H1 (cell line): ENCODE measurements around the gene ASXL2. TPM values are rescaled to one million over a fixed set of nuclear protein-coding genes. Genes with fewer than 3 reads are reported as not detected.

Experiments
- CTCF ChIA-PET: fragments of 300-600 bp; sonication (Branson Sonifier 250); formaldehyde crosslinking; loops from one replicate; lab custom pipeline; 2021; ENCODE audit not compliant: partially characterized antibody; lab: Charles Lee
- POLR2A ChIA-PET: fragments of 300-600 bp; sonication (Branson Sonifier 250); formaldehyde crosslinking; loops from one replicate; lab custom pipeline; 2021; ENCODE audit warnings: inconsistent platforms; ENCODE audit not compliant: partially characterized antibody; lab: Charles Lee
- DNase-seq, 2 experiments: peaks; one replicate each; pipeline versions ENCODE4 v3.0.0 to v3.0.0-alpha.2; 2010 to 2022; ENCODE audit warnings: low spot score in 2 of 2, low read depth in 1 of 2, mixed read lengths in 1 of 2
- FAIRE-seq: peaks from 2 replicates; lab custom pipeline; 2011; peaks lifted over from hg19 to GRCh38; lab: Jason Lieb, UNC
- H2AFZ ChIP-seq: 2 replicates; pipeline ENCODE4 v1.8.1; 2012; ENCODE audit warnings: low read length, inconsistent platforms
- H2AK5ac ChIP-seq: 2 replicates; pipeline ENCODE4 v1.6.1; 2013; ENCODE audit warnings: low read depth, low read length
- H2BK120ac ChIP-seq: replicated peaks from 2 replicates; pipeline ENCODE3; 2013; ENCODE audit warnings: low read depth, low read length, inconsistent platforms
- H2BK12ac ChIP-seq: 2 replicates; pipeline ENCODE4 v1.6.1; 2013; ENCODE audit warnings: low read depth, low read length
- H2BK15ac ChIP-seq: 2 replicates; pipeline ENCODE4 v1.6.1; 2013; ENCODE audit warnings: low read length
- H2BK20ac ChIP-seq: 2 replicates; pipeline ENCODE4 v1.6.1; 2013; ENCODE audit warnings: low read length
- H2BK5ac ChIP-seq: 2 replicates; pipeline ENCODE4 v1.6.1; 2013; ENCODE audit warnings: low read depth, low read length
- H3K14ac ChIP-seq: 2 replicates; pipeline ENCODE4 v1.6.1; 2013; ENCODE audit warnings: inconsistent platforms; ENCODE audit not compliant: insufficient read length
- H3K18ac ChIP-seq: 2 replicates; pipeline ENCODE4 v1.6.1; 2013; ENCODE audit warnings: low read length; ENCODE audit errors: extremely low read depth
- H3K23ac ChIP-seq: 2 replicates; pipeline ENCODE4 v1.6.1; 2013; ENCODE audit warnings: inconsistent platforms; ENCODE audit not compliant: insufficient read length
- H3K23me2 ChIP-seq: 2 replicates; pipeline ENCODE4 v1.6.1; 2013; ENCODE audit warnings: low read depth, low read length
- H3K27ac ChIP-seq: 2 replicates; pipeline ENCODE4 v1.6.1; 2011; ENCODE audit warnings: low read depth, low read length, inconsistent platforms
- H3K27me3 ChIP-seq, 4 experiments: replicated peaks in 1 of 4; 1 replicate in 1 of 4; 2 replicates in 3 of 4; pipeline versions ENCODE4 v1.6.1 to v1.8.1; 2011 to 2013; ENCODE audit warnings: low read length in 3 of 4, mild to moderate bottlenecking in 3 of 4, inconsistent platforms in 2 of 4, mixed read lengths in 2 of 4, moderate library complexity in 1 of 4; ENCODE audit not compliant: control insufficient read depth in 3 of 4, insufficient read depth in 3 of 4; ENCODE audit errors: extremely low read depth in 1 of 4
- H3K36me3 ChIP-seq, 4 experiments: 2 replicates each; pipeline versions ENCODE4 v1.6.1 to v1.8.1; 2011 to 2013; ENCODE audit warnings: mild to moderate bottlenecking in 4 of 4, low read length in 3 of 4, moderate library complexity in 2 of 4, control low read depth in 1 of 4, inconsistent platforms in 1 of 4; ENCODE audit not compliant: insufficient read depth in 4 of 4, control insufficient read depth in 2 of 4
- H3K4ac ChIP-seq: replicated peaks from 2 replicates; pipeline ENCODE3; 2013; ENCODE audit warnings: low read length, low read depth, mixed read lengths, inconsistent platforms; ENCODE audit not compliant: insufficient read length
- H3K4me1 ChIP-seq, 4 experiments: replicated peaks in 1 of 4; 1 replicate in 1 of 4; 2 replicates in 3 of 4; pipeline versions ENCODE4 v1.6.1 to v1.8.1; 2011 to 2013; ENCODE audit warnings: low read length in 3 of 4, inconsistent platforms in 2 of 4, mixed read lengths in 1 of 4; ENCODE audit not compliant: insufficient read depth in 4 of 4, control insufficient read depth in 3 of 4
- H3K4me2 ChIP-seq, 2 experiments: 2 replicates each; pipeline versions ENCODE4 v1.6.1 to v1.8.1; 2011 to 2013; ENCODE audit warnings: low read depth in 2 of 2, low read length in 2 of 2, control low read depth in 1 of 2, inconsistent platforms in 1 of 2, mild to moderate bottlenecking in 1 of 2; ENCODE audit not compliant: insufficient read depth in 1 of 2
- H3K4me3 ChIP-seq, 4 experiments: fragments of 200-600, 300-600 bp in 1 of 4; sonication (generic), shearing (Covaris generic), sonication (Bioruptor Twin) in 1 of 4; 2 replicates each; pipeline versions ENCODE4 v1.5.1 to v1.8.1; 2011 to 2016; ENCODE audit warnings: low read length in 4 of 4, low read depth in 3 of 4, control low read depth in 2 of 4, inconsistent platforms in 2 of 4, mild to moderate bottlenecking in 2 of 4, mixed read lengths in 1 of 4, moderate library complexity in 1 of 4; ENCODE audit not compliant: insufficient read depth in 2 of 4; ENCODE audit errors: extremely low read depth in 1 of 4
- H3K56ac ChIP-seq: replicated peaks from 2 replicates; pipeline ENCODE3; 2013; ENCODE audit warnings: low read depth, mild to moderate bottlenecking, mixed read lengths, low read length, inconsistent platforms; ENCODE audit not compliant: insufficient read length
- H3K79me1 ChIP-seq: 2 replicates; pipeline ENCODE4 v1.6.1; 2013; ENCODE audit warnings: low read depth, low read length, control low read depth
- H3K79me2 ChIP-seq, 2 experiments: 2 replicates each; pipeline versions ENCODE4 v1.6.1 to v1.8.1; 2012 to 2013; ENCODE audit warnings: low read length in 2 of 2, mild to moderate bottlenecking in 2 of 2, inconsistent platforms in 1 of 2; ENCODE audit not compliant: insufficient read depth in 2 of 2, control insufficient read depth in 1 of 2
- H3K9ac ChIP-seq, 4 experiments: replicated peaks in 1 of 4; 1 replicate in 1 of 4; 2 replicates in 3 of 4; pipeline versions ENCODE4 v1.6.1 to v1.8.1; 2011 to 2013; ENCODE audit warnings: low read depth in 3 of 4, low read length in 3 of 4, control low read depth in 2 of 4, mild to moderate bottlenecking in 2 of 4, moderate library complexity in 2 of 4, inconsistent platforms in 1 of 4; ENCODE audit errors: extremely low read depth in 1 of 4
- H3K9me3 ChIP-seq, 2 experiments: 2 replicates each; pipeline versions ENCODE4 v1.6.1 to v1.8.1; 2012 to 2013; ENCODE audit warnings: mild to moderate bottlenecking in 2 of 2, moderate library complexity in 2 of 2, control low read depth in 1 of 2, inconsistent platforms in 1 of 2, low read depth in 1 of 2, low read length in 1 of 2, mixed read lengths in 1 of 2; ENCODE audit not compliant: insufficient read depth in 2 of 2
- H4K20me1 ChIP-seq, 2 experiments: replicated peaks in 1 of 2; 2 replicates each; pipeline versions ENCODE3 to v1.8.1; 2011 to 2013; ENCODE audit warnings: inconsistent platforms in 2 of 2, low read length in 2 of 2, mild to moderate bottlenecking in 1 of 2; ENCODE audit not compliant: insufficient read depth in 2 of 2, control insufficient read depth in 1 of 2
- H4K5ac ChIP-seq: 2 replicates; pipeline ENCODE4 v1.6.1; 2013; ENCODE audit warnings: low read length, low read depth, mixed read lengths, inconsistent platforms; ENCODE audit not compliant: insufficient read length
- H4K8ac ChIP-seq: 2 replicates; pipeline ENCODE4 v1.8.0; 2013; ENCODE audit warnings: mild to moderate bottlenecking, moderate library complexity, low read length, inconsistent platforms; ENCODE audit not compliant: insufficient read depth; ENCODE audit errors: extremely low read depth
- H4K91ac ChIP-seq: replicated peaks from 2 replicates; pipeline ENCODE3; 2013; ENCODE audit warnings: low read length, mixed read lengths, inconsistent platforms; ENCODE audit not compliant: insufficient read length
- CBX8 ChIP-seq: fragments of 300-800, 300-1000 bp; sonication (generic); IDR thresholded peaks from 2 replicates; pipeline ENCODE4 v1.7.1; 2016; ENCODE audit warnings: low read depth, low read length, borderline replicate concordance
- CEBPB ChIP-seq: IDR thresholded peaks from 2 replicates; pipeline ENCODE4 v1.6.1; 2012; ENCODE audit warnings: low read depth, low read length
- CHD2 ChIP-seq: IDR thresholded peaks from 2 replicates; pipeline ENCODE4 v1.6.1; 2012; ENCODE audit warnings: low read length, improper control_type of control experiment
- CTBP2 ChIP-seq: IDR thresholded peaks from 2 replicates; pipeline ENCODE4 v1.7.0; 2011; ENCODE audit warnings: borderline replicate concordance, mild to moderate bottlenecking, moderate library complexity, mixed read lengths, low read length; ENCODE audit not compliant: insufficient read depth, insufficient read length
- FOSL1 ChIP-seq: IDR thresholded peaks from 2 replicates; pipeline ENCODE4 v1.6.1; 2011; ENCODE audit warnings: mild to moderate bottlenecking, low read depth, low read length, moderate library complexity; ENCODE audit not compliant: insufficient read depth
- GABPA ChIP-seq: IDR thresholded peaks from 2 replicates; pipeline ENCODE4 v1.6.1; 2011; ENCODE audit warnings: mild to moderate bottlenecking, low read length, moderate library complexity, borderline replicate concordance; ENCODE audit not compliant: insufficient read depth
- HDAC6 ChIP-seq: IDR thresholded peaks from one replicate; pipeline ENCODE4 v1.7.1; 2012; ENCODE audit warnings: low read depth, mild to moderate bottlenecking, inconsistent platforms, low read length, moderate library complexity
- MAFK ChIP-seq: IDR thresholded peaks from 2 replicates; pipeline ENCODE4 v1.6.1; 2012; ENCODE audit warnings: low read depth, mild to moderate bottlenecking, improper control_type of control experiment, low read length
- NRF1 ChIP-seq: IDR thresholded peaks from 2 replicates; pipeline ENCODE4 v1.6.1; 2011; ENCODE audit warnings: mild to moderate bottlenecking, low read depth, low read length, improper control_type of control experiment
- RNF2 ChIP-seq: fragments of 200-900, 300-1000 bp; sonication (generic); IDR thresholded peaks from 2 replicates; pipeline ENCODE4 v1.7.1; 2016; ENCODE audit warnings: borderline replicate concordance, low read depth, mild to moderate bottlenecking, antibody characterized with exemption, low read length; ENCODE audit not compliant: poor library complexity, severe bottlenecking; ENCODE audit errors: missing control alignments
- ZNF274 ChIP-seq: IDR thresholded peaks from 2 replicates; pipeline ENCODE4 v1.7.0; 2012; ENCODE audit warnings: low read length, borderline replicate concordance; ENCODE audit errors: extremely low read depth
- WGBS, 2 experiments: shearing (Covaris generic) in 1 of 2; methylation state at CpG; one replicate each; pipeline versions ENCODE4 v1.1.6 to v1.1.7; 2013 to 2015; ENCODE audit warnings: low lambda C conversion rate in 2 of 2, mixed read lengths in 2 of 2, inconsistent platforms in 1 of 2, low coverage in 1 of 2, missing lambda C conversion rate in 1 of 2; ENCODE audit not compliant: insufficient replicate concordance in 2 of 2, insufficient coverage in 1 of 2, insufficient read length in 1 of 2; ENCODE audit errors: extremely low coverage in 1 of 2, missing lambda C conversion rate in 1 of 2; 5-methylcytosine and 5-hydroxymethylcytosine counted together
- polyA plus RNA-seq, 7 experiments: library from polyadenylated mRNA; depleted of rRNA in 3 of 7; stranded (reverse) in 5 of 7; unstranded in 2 of 7; fragments of >200 nt in 5 of 7; fragments of 200-250 nt in 2 of 7; gene quantifications; 1 replicate in 5 of 7; 2 replicates in 1 of 7; 4 replicates in 1 of 7; pipeline versions ENCODE4 v1.2.1 to v1.2.3, GENCODE V29; 2011 to 2013; ENCODE audit warnings: missing spikeins in 2 of 7, mixed read lengths in 2 of 7
- total RNA-seq: library from RNA; stranded (reverse); fragmentation: NEBNext Ultra II Directional; extraction: Animal tissue kit (Norgen Biotek cat#: 25700); gene quantifications from 2 replicates; pipeline ENCODE4 v1.2.1, GENCODE V29; 2021
- TF ChIP-seq, protein P1 (sequence below): IDR thresholded peaks from 2 replicates; pipeline ENCODE4 v1.6.1; 2012; ENCODE audit warnings: inconsistent platforms

ASXL2 gene
- total and polyA plus RNA-seq, 2 of the 8 experiments (the other 6 are each of a cell fraction or from before 2014, with no cell fraction given): 7.2 to 41.3 TPM

DNA sequence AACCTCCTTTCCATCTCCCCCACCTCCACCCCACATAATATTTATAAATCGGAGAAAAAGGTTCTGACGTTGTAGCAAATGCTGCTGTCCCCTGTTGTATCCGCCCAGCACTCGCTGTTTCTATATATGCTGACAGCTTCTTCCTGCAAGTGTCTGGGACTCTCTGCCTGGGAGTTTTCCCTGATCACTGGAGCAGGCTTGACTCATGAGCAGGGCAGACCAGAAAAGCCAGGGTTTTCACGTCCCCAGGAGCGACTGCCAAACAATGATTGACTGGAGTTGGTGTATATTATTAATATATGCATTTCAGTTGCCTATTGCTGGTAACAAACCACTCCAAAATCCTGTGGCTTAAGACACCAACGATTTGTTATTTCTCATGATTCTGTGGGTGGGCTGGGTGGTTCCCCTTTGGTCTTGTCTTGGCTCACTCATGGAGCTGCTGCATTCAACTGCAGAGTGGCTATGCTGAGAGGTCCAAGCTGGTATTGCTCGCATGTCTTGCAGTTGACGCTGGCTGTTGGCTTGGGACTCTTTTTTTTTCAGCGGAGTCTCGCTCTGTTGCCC, 21.2 kb upstream of the ASXL2 start:
- ChIA-PET CTCF (interaction anchor here (0.6 to 2.0 kb wide), 4 partner anchors 16 to 333 kb away, joined by 3 to 5 read pairs (median 3); no protein-coding TSS in a partner anchor), POLR2A (interaction anchor here (0.6 to 1.1 kb wide), 3 partner anchors 21 to 170 kb away, joined by 3 to 4 read pairs (median 4); partner anchors contain the start of gene ASXL2)
- Histone ChIP-seq H4K5ac (no peak overlapping the region), H3K18ac (no peak overlapping the region), H3K79me2 (no peaks in the 10 kb centered on the region), H3K79me1 (no peaks in the 10 kb centered on the region), H2BK20ac (no peak overlapping the region), H3K4me3 (no peak overlapping the region), H4K20me1 (no peaks in the 10 kb centered on the region), H2BK15ac (no peak overlapping the region), H4K8ac (no peak overlapping the region), H3K23me2 (no peaks in the 10 kb centered on the region; the same call in 1 of the 2 replicates), H2BK5ac (no peak overlapping the region), H2AFZ (no peak overlapping the region), H2AK5ac (no peak overlapping the region), H3K4ac (no peak overlapping the region), H3K36me3 (no peaks in the 10 kb centered on the region), H3K14ac (no peak overlapping the region), H3K56ac (no peak overlapping the region), H2BK120ac (no peak overlapping the region), H3K4me1 (peaks cover 0 to 2% (median under 1%) of the 10 kb centered on the region in 4 experiments; a peak in 2 of 7 replicates), H3K9me3 (no peaks in the 10 kb centered on the region), H3K27me3 (no peaks in the 10 kb centered on the region), H3K23ac (no peak overlapping the region), H2BK12ac (no peak overlapping the region), H3K9ac (no peak overlapping the region), H4K91ac (no peak overlapping the region), H3K27ac (no peak overlapping the region), H3K4me2 (no peak overlapping the region)
- no peak for DNase-seq
- WGBS, 2 experiments: 87% methylated on average over 11 of the region's 11 CpGs; no CpG with 5 or more reads in 1 of the 2 experiments
- FAIRE-seq: no peak
- TF ChIP-seq RNF2 (no peak), MAFK (no peak), NRF1 (no peak), GABPA (no peak), ZNF274 (no peak), CHD2 (no peak), FOSL1 (no peak), HDAC6 (no peak), CBX8 (no peak), CEBPB (no peak), CTBP2 (no peak)
- TF ChIP-seq, protein P1, sequence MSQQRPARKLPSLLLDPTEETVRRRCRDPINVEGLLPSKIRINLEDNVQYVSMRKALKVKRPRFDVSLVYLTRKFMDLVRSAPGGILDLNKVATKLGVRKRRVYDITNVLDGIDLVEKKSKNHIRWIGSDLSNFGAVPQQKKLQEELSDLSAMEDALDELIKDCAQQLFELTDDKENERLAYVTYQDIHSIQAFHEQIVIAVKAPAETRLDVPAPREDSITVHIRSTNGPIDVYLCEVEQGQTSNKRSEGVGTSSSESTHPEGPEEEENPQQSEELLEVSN: no peak
